Measurements from ENCODE around the gene CAVIN4.

DNA sequence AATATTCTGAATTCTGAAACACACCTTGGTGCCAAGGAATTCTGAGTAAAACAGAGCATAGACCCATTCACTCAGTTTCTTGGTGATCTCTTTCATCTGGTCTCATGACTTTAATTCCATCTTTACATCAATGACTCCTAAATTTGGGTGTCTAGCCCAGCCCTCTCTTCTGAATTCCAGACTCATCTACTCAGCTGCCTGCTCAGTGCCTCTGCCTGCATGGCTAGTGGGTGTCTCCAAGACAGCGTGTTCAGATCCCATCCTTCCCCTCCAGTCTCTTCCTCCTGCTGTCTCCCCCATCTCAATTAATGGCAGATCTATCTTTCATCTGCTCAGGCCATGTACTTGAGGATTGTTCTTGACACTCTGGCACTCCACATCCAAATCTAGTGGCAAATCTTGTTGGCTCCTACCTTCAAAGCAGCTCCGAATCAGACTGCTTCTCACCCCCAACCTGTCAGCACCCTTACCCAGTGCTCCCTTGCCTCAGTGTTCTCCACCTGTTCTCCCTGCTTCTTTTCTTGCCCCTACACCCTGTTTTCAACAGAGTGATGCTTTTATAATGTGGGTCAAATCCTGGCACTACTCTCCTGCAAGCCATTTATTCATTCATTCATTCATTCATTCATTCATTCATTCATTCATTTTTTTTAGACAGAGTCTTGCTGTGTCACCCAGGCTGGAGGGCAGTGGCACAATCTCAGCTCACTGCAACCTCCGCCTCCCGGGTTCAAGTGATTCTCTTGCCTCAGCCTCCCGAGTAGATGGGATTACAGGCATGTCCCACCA is 5.3 kb downstream of the CAVIN4 start:
- TF ChIP-seq, protein P1, sequence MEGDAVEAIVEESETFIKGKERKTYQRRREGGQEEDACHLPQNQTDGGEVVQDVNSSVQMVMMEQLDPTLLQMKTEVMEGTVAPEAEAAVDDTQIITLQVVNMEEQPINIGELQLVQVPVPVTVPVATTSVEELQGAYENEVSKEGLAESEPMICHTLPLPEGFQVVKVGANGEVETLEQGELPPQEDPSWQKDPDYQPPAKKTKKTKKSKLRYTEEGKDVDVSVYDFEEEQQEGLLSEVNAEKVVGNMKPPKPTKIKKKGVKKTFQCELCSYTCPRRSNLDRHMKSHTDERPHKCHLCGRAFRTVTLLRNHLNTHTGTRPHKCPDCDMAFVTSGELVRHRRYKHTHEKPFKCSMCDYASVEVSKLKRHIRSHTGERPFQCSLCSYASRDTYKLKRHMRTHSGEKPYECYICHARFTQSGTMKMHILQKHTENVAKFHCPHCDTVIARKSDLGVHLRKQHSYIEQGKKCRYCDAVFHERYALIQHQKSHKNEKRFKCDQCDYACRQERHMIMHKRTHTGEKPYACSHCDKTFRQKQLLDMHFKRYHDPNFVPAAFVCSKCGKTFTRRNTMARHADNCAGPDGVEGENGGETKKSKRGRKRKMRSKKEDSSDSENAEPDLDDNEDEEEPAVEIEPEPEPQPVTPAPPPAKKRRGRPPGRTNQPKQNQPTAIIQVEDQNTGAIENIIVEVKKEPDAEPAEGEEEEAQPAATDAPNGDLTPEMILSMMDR (conservative IDR thresholded peaks at IDR 0.05 in 1 of 2, IDR thresholded peaks at IDR 0.05 in 1 of 2; ENCODE audit: low read depth in 1 of 2, low read length in 2 of 2) = no peak
- no peak for TF ChIP-seq EZH2 (IDR thresholded peaks at IDR 0.05; ENCODE audit: low read length, missing control alignments)

Data from fibroblast of lung (primary cell).